ENCODE results near the gene CHRNA4.

DNA sequence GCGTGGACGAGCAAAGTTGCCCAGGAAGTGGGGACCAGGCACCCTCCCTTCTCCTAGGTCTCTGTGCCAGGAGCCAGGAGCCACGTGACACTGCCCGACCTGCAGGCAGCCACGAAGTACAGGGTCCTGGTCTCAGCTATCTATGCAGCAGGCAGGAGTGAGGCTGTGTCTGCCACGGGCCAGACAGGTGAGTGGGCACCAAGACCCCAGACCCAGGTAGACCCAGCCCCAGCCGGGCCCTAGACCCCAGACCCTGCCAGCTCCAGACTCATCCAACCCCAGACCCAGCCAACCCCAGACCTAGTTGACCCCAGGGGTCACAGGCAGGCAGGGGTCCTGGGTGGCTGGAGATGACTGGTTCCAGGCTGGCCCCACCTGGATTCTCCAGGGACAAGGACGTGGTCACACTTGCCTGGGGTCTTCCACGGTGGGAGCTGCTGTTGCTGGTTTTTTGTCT, 47.1 kb downstream of the CHRNA4 start:
- TF ChIP-seq POLR2AphosphoS5 (IDR thresholded peaks at IDR 0.05; ENCODE audit: low read depth, low read length) (no peak), POLR2A (IDR thresholded peaks at IDR 0.05; ENCODE audit: low read depth, low read length) (no peak)

Data from GM12892 (cell line).